Measurements from ENCODE around the gene ZCCHC8. TPM values are rescaled to one million over a fixed set of nuclear protein-coding genes. Genes with fewer than 3 reads are reported as not detected.

ZCCHC8 gene
- total RNA-seq = 23.5 TPM
- long read RNA-seq, transcript ZCCHC8-210 (14 exons, 2,955 nt) = major isoform, 10 of 12 reads
- long read RNA-seq, partial matches to known transcripts = 0 of 12 reads
- long read RNA-seq, other reads (novel, unspliced or antisense) = 2 of 12 reads

- peak; percentile 99 for DNase-seq
- intact Hi-C loops (cut with DNase I) = no loop called here
- Histone ChIP-seq H3K4me1 (peaks cover 42% of the 10 kb centered on the region), H3K27me3 (ENCODE audit: low read depth) (no peaks in the 10 kb centered on the region), H3K9me3 (no peaks in the 10 kb centered on the region), H3K27ac (peak within 1 kb of the TSS; percentile 99), H3K36me3 (peaks cover 47% of the 10 kb centered on the region), H3K4me3 (peak within 1 kb of the TSS; percentile 91)
- peak; percentile 99 for ATAC-seq
- TF ChIP-seq CTCF (IDR thresholded peaks at IDR 0.05) = no peak
Measured at GRCh38 chr12:122500685-122501488, at the start of gene ZCCHC8. Gene ZCCHC8 (minus strand): TSS chr12:122500932. CDS start chr12:122500840, 92 bp downstream.

GRCh38 chr12:122547330-122547729 lies 46.6 kb upstream of the ZCCHC8 start:
- H3K27ac ChIP-seq = no peak overlapping the region
- H3K27me3 ChIP-seq (ENCODE audit: low read depth) = no peaks in the 10 kb centered on the region
- H3K9me3 ChIP-seq = no peaks in the 10 kb centered on the region
- ATAC-seq = no peak
- DNase-seq = no peak
- no peak overlapping the region for H3K4me3 ChIP-seq
- intact Hi-C loops (cut with DNase I) = no loop called here
- no peaks in the 10 kb centered on the region for H3K4me1 ChIP-seq
- H3K36me3 ChIP-seq = peaks cover 53% of the 10 kb centered on the region
- no peak for TF ChIP-seq CTCF (IDR thresholded peaks at IDR 0.05)

GRCh38 chr12:122545855-122546254 lies 45.1 kb upstream of the ZCCHC8 start:
- Histone ChIP-seq H3K9me3 (no peaks in the 10 kb centered on the region), H3K4me3 (no peak overlapping the region), H3K27me3 (ENCODE audit: low read depth) (no peaks in the 10 kb centered on the region), H3K36me3 (peaks cover 49% of the 10 kb centered on the region), H3K27ac (no peak overlapping the region), H3K4me1 (no peaks in the 10 kb centered on the region)
- ATAC-seq (no peak), DNase-seq (no peak)
- TF ChIP-seq CTCF (IDR thresholded peaks at IDR 0.05) = no peak
- intact Hi-C loops (cut with DNase I) = no loop called here

- H3K36me3 ChIP-seq = peaks cover 43% of the 10 kb centered on the region
- no peak for ATAC-seq
- H3K27me3 ChIP-seq (ENCODE audit: low read depth) = no peaks in the 10 kb centered on the region
- H3K4me3 ChIP-seq = no peak overlapping the region
- intact Hi-C loops (cut with DNase I) = no loop called here
- H3K27ac ChIP-seq = no peak overlapping the region
- no peaks in the 10 kb centered on the region for H3K4me1 ChIP-seq
- no peak for TF ChIP-seq CTCF (IDR thresholded peaks at IDR 0.05)
- no peaks in the 10 kb centered on the region for H3K9me3 ChIP-seq
- no peak for DNase-seq
Measured at GRCh38 chr12:122544537-122544936, 43.8 kb upstream of the ZCCHC8 start.

- ATAC-seq = no peak
- Histone ChIP-seq H3K4me1 (no peaks in the 10 kb centered on the region), H3K27me3 (ENCODE audit: low read depth) (no peaks in the 10 kb centered on the region), H3K27ac (no peak overlapping the region), H3K4me3 (no peak overlapping the region), H3K36me3 (peaks cover 21% of the 10 kb centered on the region), H3K9me3 (no peaks in the 10 kb centered on the region)
- intact Hi-C loops (cut with DNase I) = no loop called here
- DNase-seq = no peak
- TF ChIP-seq CTCF (IDR thresholded peaks at IDR 0.05) = no peak
Measured at GRCh38 chr12:122538496-122538895, 37.8 kb upstream of the ZCCHC8 start.
